GM18907 (cell line): Measurements from ENCODE around the gene DCDC1.

Experiments
- ATAC-seq: cut with Tn5 transposase; IDR thresholded peaks from one replicate; pipeline ENCODE4 v1.9.1; 2021; ENCODE audit warnings: mild to moderate bottlenecking, moderate library complexity; ENCODE audit not compliant: unreplicated experiment

DCDC1 gene

DNA sequence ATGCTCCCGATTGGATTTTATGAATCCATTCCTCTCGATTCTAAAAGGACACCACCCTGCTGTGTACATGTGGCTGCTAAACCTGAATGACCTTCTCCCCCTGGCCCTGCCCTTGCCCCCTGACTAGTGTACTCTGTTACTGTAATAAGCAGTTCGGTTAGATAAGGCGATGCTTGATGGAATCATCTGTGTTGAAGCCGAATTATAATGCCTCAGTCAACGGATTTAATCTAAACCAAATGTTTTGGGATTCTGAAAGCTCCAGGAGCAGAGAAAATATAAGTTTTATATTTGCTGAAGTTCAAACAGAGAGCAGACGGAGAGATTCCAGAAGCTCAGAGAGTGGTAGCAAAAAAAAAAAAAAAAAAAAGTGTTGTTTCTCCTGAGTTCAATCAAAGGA, 508.0 kb downstream of the DCDC1 start:
- no peak for ATAC-seq

DNA sequence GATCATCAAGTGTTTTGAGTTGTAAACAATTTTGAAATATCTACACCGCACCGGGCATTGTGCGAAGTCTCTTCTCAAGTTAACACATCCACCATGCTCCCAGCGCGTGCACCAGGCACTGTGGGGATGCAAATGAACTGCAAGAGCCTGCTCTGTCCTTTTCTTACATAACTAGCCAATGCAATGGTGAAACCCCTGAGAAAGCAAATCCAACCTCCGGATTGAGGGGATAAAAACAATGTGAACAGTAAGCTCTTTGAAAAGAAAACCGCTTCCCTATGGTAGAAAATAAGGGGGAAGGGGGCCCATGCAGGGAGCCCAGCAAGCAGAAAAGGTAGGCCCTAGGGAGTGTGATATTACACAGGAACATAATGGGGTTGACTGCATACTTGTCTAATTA, 508.5 kb downstream of the DCDC1 start:
- ATAC-seq: no peak

DNA sequence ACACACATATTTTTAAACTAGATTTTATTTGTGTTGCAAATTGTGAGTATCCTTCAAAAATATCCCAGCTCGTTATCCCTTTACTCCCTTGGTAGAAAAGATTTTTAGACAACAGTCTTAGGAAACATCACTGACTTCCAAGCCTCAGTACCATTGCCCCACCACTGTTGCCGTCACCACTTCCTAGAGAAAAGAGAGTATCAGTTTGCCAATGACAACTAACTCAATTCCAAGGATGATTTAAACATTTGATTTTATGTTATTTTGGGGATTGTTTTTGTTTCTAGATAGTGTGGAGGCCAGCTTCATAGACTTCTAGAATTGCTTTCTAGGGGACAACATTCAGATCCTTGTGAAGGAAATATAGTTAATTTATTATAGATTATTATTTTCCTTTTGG, 509.4 kb downstream of the DCDC1 start:
- ATAC-seq: no peak

DNA sequence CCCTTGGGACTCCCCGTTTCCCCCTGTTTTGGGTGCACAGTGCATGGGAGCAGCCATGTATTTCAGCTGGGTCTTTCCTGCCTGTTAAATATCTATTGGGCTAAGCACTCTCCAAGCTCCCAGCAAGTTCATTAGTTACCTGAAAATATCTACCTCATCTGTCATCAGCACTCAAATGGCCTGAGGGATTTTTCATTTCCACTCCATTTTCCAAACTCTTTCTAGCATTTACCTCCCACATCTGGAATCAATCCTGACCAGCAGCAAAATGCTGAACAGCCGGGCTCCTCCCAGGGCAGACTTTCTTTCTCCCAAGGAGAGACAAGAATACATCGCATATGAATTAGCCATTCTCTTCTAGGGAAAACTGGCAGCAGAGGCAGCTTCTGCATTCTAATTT, 509.9 kb downstream of the DCDC1 start:
- no peak for ATAC-seq

DNA sequence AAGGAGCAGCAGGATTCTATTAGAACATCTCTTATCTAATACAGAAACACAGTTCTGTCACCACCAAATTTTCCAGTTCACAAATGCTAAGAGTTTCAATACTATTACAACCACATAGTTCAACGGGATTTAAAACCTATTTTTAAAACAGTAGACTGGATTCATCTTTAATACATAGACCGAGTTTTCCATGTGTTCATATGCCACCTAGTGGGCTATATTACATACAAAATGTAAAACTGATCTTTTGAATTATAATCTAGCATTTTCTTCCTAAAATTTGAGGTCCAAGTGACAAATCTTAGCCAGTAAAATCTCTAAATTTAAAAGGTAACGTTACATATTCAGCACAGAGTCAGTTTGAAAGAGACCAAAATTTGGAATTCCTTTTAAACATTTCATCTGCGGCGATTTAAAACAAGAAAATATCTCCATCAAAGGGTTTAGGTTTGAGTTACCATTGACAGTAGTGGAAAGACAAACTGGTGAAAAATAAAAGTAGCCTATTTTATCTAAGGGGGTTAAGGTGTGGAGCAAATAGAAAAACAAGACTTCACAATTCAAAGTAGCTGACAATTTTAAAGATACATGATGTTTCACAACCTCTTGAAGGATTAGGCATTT, 514.0 kb downstream of the DCDC1 start:
- ATAC-seq: no peak

DNA sequence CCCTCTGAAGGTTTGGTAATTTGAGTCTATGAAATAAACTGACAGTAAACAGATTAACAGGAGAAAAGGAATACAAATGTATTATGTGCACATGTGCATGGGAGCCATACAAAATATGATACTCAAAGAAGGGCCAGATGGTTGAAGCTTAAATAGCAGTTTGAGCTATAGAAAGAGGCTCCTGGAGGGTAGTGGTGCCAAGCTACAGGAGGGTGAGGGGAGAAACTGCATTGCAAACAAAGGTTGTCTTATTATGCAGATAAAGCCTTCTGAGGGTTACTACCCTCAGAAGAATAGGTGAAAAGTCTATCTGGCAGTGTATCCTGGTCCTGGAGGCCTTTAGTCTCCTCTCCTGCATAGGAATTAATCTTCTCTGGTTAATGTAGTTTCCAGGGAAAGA, 516.1 kb downstream of the DCDC1 start:
- ATAC-seq: no peak

DNA sequence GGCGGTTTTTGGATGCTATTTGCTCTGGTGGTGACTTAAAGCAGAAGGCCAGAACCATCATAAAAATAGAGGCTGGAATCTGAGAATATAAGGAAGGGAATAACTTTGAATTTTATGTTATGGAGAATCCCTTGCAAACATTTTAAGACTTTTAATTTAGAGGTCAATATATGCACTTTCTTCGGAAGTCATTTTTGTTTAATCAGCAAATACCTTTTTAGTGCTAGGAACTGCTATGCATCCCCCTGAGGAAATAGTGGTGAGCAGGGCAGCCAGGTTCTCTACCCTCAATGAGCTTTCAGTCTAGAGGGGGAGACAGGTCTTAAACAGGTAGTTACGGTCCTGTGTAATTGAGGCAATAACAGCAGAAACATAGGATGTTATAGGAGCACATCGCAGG, 516.9 kb downstream of the DCDC1 start:
- no peak for ATAC-seq

DNA sequence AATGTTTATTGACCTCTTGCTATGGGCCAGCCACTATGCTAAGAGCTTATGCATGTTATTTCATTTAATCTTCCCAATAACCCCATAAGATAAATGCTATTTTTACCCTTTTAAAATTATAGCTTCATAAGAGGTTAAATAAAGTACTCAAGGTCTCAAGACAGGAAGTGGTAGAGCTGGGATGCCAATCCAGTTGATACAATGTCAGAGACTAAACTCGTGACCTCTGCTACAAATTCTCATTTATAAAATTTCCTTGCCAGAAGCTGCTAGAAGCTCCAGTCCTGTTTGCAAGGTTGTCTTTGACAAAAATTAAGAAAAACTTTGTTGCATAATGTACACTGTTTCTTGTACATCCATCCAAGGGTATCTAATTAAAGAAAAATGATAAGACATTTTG, 517.4 kb downstream of the DCDC1 start:
- no peak for ATAC-seq

DNA sequence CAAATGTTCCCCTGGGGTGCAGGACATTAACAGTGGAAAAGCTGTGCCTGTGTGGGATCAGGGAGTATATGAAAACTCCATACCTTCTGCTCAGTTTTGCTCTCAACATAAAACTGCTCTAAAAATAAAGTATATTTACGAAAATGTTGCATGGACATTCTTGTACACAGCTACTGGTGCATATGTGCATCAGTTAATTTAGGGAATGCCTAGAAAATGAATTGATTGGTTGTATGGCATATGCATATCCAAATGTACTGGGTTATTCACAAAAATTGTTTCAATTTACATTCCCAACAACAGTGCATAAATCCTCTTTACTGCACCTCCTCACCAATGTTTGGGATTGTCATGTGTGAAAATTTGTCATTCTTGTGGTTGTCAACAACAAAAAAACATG, 532.3 kb downstream of the DCDC1 start:
- ATAC-seq: no peak

DNA sequence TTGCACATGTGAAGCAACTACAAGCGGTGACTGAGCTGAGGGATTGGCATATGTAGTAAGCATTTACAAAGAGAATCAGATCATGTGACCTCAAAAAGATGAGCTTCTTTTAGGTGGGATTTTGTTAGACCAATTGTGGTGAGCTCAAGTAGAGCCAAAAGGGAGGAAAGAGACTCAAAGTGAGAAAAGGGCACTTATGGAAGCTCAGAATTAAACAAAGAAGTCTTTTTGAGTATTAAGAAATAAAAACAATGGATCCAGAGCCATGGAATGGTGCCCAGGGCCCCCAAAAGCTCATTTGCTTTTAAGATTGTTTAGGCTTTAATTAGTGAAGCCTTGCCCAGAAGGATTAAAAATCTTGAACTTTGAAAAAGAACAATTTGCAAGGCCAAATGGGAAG, 536.7 kb downstream of the DCDC1 start:
- no peak for ATAC-seq

DNA sequence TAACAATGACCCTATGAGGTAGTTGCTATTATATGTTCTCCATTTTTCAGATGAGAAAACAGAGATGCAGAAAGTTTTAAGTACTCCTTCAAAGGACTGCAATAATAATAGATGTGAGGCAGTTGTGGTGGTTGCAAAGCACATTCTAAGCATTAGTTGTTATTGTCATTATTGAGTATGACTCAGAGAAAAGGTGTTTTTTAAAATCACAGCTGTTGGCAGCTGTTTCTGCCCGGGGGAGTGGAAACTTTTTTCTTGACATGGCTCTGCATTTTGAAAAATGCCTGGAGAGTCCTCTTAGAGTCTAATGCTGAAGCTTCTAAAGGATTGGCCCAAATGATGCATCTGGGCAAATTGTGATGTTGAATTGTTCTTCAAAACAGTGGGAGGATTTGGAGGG, 538.9 kb downstream of the DCDC1 start:
- ATAC-seq: no peak

DNA sequence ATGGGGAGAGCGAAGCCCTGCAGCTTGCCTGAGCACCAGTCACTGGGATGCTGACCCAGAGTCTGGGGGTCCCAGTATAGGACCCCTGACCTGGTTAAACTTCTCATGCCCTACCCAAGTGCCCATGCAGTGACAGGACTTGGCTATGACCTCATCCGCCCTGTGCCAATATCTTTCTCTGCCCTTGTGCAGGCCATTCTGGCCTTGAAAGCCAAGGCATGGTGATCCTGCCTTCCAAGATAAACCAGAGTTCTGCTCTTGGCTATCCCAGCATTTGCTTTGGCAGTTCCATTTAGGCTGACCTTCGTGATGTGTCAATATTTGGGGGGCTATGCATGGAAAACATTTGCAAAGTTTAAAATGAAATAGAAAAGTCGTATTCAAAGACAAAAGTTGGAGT, 542.6 kb downstream of the DCDC1 start:
- ATAC-seq: no peak

DNA sequence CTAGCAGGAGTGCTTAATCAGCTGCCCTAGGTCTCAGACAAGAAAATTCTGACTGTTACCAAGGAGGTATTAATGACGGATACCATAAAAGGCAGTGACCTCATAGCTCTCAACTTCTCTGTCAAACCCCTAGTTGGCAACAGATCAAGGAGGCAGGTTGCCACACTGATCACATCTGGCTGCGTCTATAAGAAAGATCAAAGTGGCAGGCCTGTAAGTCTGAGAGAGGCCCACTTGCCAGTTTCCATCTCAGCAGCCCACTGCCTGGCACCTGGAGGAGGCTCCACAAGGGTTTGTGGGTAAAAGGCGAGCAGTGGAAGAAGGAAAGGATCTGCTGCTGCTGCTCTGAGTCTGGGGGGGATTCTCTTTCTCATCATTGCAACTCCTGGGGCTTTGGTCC, 543.8 kb downstream of the DCDC1 start:
- ATAC-seq: no peak

DNA sequence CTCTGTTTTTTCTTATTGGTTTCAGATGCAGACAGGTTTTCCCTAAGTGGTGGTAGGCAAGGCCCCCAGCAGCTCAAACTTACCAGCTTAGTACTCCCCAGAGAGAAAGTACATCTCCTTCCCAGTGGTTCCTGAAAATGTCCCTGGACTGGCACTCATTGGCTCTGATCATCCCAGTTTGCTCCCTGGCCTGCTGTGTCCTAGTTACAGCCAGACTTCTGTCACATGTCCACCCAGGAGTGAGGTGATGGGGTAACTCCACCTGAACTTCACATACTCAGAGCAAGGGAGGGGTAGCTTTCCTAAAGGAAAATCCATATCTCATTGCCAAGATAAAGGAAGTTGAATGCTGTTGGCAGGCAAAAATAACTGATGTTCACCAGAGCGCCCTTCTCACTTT, 546.4 kb downstream of the DCDC1 start:
- no peak for ATAC-seq

DNA sequence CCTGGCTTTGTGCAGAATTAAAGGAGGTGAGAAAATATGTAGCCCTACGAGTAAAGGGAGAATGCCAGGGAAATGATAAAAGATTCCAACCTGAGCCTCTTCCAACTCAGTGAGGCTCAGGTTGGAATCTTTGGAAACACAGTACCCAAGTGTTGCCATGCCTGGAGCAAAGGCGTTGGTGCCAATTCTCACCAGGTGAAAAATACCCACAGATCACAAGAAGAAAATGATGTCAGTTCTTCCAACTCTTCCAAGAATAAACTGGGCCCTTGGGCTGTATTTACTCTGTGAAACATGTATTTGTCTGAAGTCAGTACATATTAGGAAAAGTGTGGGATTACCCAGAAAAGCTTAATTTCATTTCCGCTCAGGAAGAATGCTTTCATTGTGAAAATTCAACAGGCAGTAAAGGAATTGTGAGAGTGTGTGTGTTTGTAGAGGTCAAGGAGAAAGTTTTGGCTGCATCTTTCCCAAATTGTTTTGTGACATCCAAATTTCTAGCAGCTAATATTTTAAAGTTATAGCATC, 548.0 kb downstream of the DCDC1 start:
- no peak for ATAC-seq

DNA sequence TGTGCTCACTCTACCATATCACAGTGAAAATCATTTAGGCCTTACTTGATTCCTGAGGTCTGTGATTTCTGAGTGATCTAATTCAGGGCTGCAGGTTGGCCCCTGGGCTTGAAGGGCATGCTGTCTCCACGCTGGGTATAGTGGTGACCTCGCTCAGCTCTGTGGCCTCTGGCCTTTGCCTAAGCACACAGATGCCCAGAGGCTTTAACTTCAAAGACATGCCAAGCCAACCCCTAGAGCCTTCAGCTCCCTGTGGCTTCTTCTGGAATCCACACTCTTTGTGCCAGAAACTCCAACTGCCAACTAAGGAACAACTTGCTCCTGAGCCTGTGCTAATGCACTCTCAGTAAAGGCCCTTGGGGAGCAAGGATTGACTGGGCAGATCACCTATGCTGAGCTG, 550.8 kb downstream of the DCDC1 start:
- ATAC-seq: no peak

DNA sequence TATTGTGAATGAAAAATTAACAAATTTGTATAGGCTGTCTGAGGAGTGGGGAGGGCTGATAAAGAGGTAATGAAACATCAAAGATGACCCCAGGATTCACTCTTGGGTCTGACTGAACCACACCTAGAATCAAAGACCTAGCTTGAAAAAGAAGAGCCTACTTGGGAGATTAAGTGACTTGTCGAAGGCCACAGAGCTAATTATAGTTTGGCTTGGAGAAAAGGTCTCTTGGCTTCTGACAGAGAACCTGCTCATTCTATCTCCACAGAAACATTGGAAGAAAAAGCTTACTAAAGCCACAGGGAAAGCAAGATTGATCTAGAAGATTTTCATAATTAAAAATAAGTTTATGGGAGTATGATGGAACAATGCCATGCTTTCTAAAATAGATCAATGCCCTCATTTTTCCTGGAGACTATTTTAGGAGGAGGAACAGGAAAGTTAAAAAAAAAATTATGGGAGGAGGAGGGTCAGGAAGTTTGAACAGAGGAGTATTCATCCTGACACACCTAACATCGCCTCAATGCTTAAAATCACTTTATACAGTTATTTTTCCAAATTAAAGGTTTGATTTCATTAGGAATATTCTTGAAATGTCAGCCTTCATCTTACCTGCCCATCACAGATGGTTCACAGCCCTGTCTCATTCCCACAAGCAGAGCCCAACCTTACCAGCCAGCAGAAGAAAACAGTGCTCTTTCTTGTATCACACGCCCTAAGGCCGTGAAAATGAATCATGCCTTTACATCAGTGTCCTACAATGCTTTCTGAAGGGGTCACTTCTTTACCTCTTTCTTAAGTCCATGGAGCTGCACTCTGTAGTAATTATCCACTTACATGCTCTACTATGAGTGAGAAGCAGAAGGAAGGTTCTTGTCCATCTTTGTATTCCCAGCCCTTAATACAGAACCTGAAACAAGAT, 552.3 kb downstream of the DCDC1 start:
- ATAC-seq: no peak

DNA sequence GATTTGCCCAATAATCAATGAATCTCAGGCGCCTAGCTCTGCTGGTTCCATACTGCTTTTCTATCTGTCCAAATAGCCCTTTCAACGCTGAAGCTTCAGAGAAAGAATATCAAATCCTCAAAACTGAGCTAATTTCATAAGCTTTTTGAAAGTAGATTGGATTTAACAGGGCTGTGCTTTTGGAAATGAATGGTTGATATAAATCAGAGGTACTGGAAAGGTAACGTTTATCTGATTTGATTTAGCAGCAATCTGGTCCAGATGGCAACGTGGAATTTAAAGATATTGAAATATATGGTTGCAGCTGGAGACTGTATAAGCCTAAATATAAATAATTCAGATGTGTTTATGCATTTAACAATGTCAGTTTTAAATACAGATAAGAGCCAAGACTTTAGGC, 553.9 kb downstream of the DCDC1 start:
- ATAC-seq: no peak

DNA sequence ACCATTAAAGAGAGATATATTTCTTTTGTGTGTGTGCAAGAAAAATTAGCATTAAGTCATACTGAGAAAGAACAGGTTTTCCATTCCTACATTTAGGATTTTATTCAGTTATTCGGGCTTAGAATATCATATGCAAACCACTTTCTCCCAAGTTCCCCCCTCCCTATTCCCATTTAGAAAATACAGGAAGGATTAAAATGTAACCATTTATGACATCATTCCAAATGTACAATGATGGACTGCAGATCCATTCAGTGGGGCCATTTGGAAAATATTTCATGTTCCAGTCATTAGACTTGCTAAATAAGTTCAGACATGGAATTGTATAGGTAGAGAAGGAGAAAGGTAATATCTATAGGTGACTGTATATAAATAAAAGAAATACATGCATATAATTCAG, 554.8 kb downstream of the DCDC1 start:
- no peak for ATAC-seq
